Liver (tissue), 9 donors: ENCODE measurements around the gene ARFGAP1. TPM values are rescaled to one million over a fixed set of nuclear protein-coding genes. Genes with fewer than 3 reads are reported as not detected.

Experiments used
- DNase-seq: peaks from one replicate; pipeline ENCODE4 v3.0.0-alpha.2; 2017; ENCODE audit warnings: low spot score
- H3K27ac ChIP-seq, 2 donors: one replicate each; pipeline ENCODE4 v1.7.0; 2013; ENCODE audit warnings: inconsistent platforms in 2 of 2, low read length in 2 of 2, control low read depth in 1 of 2, low read depth in 1 of 2, mild to moderate bottlenecking in 1 of 2
- H3K27me3 ChIP-seq, 4 donors: one replicate each; pipeline versions ENCODE4 v1.6.1 to v1.7.0; 2013; ENCODE audit warnings: low read length in 3 of 4, inconsistent platforms in 1 of 4, mild to moderate bottlenecking in 1 of 4, moderate library complexity in 1 of 4; ENCODE audit not compliant: control insufficient read depth in 4 of 4, insufficient read depth in 4 of 4
- H3K36me3 ChIP-seq, 4 donors: one replicate each; pipeline versions ENCODE4 v1.6.1 to v1.7.0; 2013; ENCODE audit warnings: low read length in 3 of 4, mild to moderate bottlenecking in 3 of 4, low read depth in 1 of 4, moderate library complexity in 1 of 4; ENCODE audit not compliant: control insufficient read depth in 4 of 4, insufficient read depth in 3 of 4
- H3K4me1 ChIP-seq, 4 donors: one replicate each; pipeline versions ENCODE4 v1.6.1 to v1.7.0; 2013; ENCODE audit warnings: low read length in 3 of 4, mild to moderate bottlenecking in 3 of 4, moderate library complexity in 1 of 4; ENCODE audit not compliant: control insufficient read depth in 4 of 4, insufficient read depth in 4 of 4
- H3K4me3 ChIP-seq, 3 donors: one replicate each; pipeline versions ENCODE4 v1.6.1 to v1.7.0; 2013; ENCODE audit warnings: low read length in 3 of 3, control low read depth in 1 of 3, low read depth in 1 of 3, mild to moderate bottlenecking in 1 of 3
- H3K9ac ChIP-seq, 2 donors: one replicate each; pipeline ENCODE4 v1.7.0; 2013; ENCODE audit warnings: low read length in 2 of 2, mild to moderate bottlenecking in 2 of 2, moderate library complexity in 2 of 2, control low read depth in 1 of 2, low read depth in 1 of 2
- H3K9me3 ChIP-seq, 4 donors: one replicate each; pipeline versions ENCODE4 v1.6.1 to v1.7.0; 2013; ENCODE audit warnings: low read length in 3 of 4; ENCODE audit not compliant: control insufficient read depth in 4 of 4
- EGR1 ChIP-seq, 2 donors: IDR thresholded peaks; 2 replicates each; pipeline ENCODE4 v1.6.1; 2016 to 2018; ENCODE audit warnings: antibody characterized with exemption in 2 of 2, low read depth in 2 of 2
- FOXA1 ChIP-seq: IDR thresholded peaks from 2 replicates; pipeline ENCODE4 v1.6.1; 2016; ENCODE audit warnings: antibody characterized with exemption
- FOXA2 ChIP-seq: IDR thresholded peaks from 2 replicates; pipeline ENCODE4 v1.6.1; 2016; ENCODE audit warnings: antibody characterized with exemption
- GABPA ChIP-seq, 2 donors: IDR thresholded peaks in 1 of 2; conservative IDR thresholded peaks in 1 of 2; 2 replicates each; pipeline ENCODE4 v1.6.1; 2016; ENCODE audit warnings: antibody characterized with exemption in 2 of 2, mild to moderate bottlenecking in 1 of 2, moderate library complexity in 1 of 2
- HNF4A ChIP-seq, 2 donors: conservative IDR thresholded peaks; 2 replicates each; pipeline ENCODE4 v1.6.1; 2016; ENCODE audit warnings: antibody characterized with exemption in 2 of 2, mild to moderate bottlenecking in 2 of 2
- HNF4G ChIP-seq: IDR thresholded peaks from 2 replicates; pipeline ENCODE4 v1.6.1; 2016; ENCODE audit warnings: antibody characterized with exemption
- JUND ChIP-seq, 2 donors: IDR thresholded peaks; 2 replicates each; pipeline ENCODE4 v1.6.1; 2016; ENCODE audit warnings: antibody characterized with exemption in 2 of 2
- NR2F2 ChIP-seq: IDR thresholded peaks from 2 replicates; pipeline ENCODE4 v1.6.1; 2016; ENCODE audit warnings: antibody characterized with exemption
- RAD21 ChIP-seq, 2 donors: IDR thresholded peaks; 2 replicates each; pipeline ENCODE4 v1.6.1; 2016; ENCODE audit warnings: antibody characterized with exemption in 2 of 2, mild to moderate bottlenecking in 2 of 2
- REST ChIP-seq: IDR thresholded peaks from 2 replicates; pipeline ENCODE4 v1.6.1; 2016; ENCODE audit warnings: antibody characterized with exemption, mild to moderate bottlenecking
- RXRA ChIP-seq, 2 donors: IDR thresholded peaks; 2 replicates each; pipeline ENCODE4 v1.6.1; 2017 to 2018; ENCODE audit warnings: antibody characterized with exemption in 2 of 2, mild to moderate bottlenecking in 1 of 2
- SP1 ChIP-seq: IDR thresholded peaks from 2 replicates; pipeline ENCODE4 v1.6.1; 2018; ENCODE audit warnings: antibody characterized with exemption, mild to moderate bottlenecking
- TAF1 ChIP-seq: conservative IDR thresholded peaks from 2 replicates; pipeline ENCODE4 v1.6.1; 2016; ENCODE audit warnings: antibody characterized with exemption, mild to moderate bottlenecking
- ZBTB33 ChIP-seq: IDR thresholded peaks from 2 replicates; pipeline ENCODE4 v1.6.1; 2016; ENCODE audit warnings: antibody characterized with exemption
- WGBS: extraction: QIAGEN DNeasy Blood & Tissue Kit; methylation state at CpG from one replicate; pipeline ENCODE4 v1.1.7; 2013; 5-methylcytosine and 5-hydroxymethylcytosine counted together
- polyA plus RNA-seq, 2 donors: library from polyadenylated mRNA; stranded (reverse) in 1 of 2; unstranded in 1 of 2; fragments of 200-250 nt in 1 of 2; fragments of >200 nt in 1 of 2; fragmentation: Nextera tagmentation in 1 of 2; extraction: Ambion mirVana in 1 of 2; gene quantifications; one replicate each; pipeline versions ENCODE4 v1.2.1 to v1.2.3, GENCODE V29; 2013 to 2015
- total RNA-seq, 2 donors: library from RNA; depleted of rRNA; stranded (reverse); fragments of >200 nt; gene quantifications; one replicate each; pipeline ENCODE4 v1.2.3, GENCODE V29; 2014
- TF ChIP-seq, protein P1 (sequence below): fragments of 150-350 bp; IDR thresholded peaks from 2 replicates; pipeline ENCODE4 v1.5.1; 2017; ENCODE audit warnings: improper control_type of control experiment, low read depth, low read length; ENCODE audit not compliant: missing input control
- TF ChIP-seq, protein P2 (sequence below): IDR thresholded peaks from 2 replicates; pipeline ENCODE4 v1.6.1; 2016; ENCODE audit warnings: antibody characterized with exemption
- donor health status: healthy.
- donor health status: healthy.
- donor health status: healthy.
- donor health status: healthy.
- donor health status: healthy.

The ARFGAP1 gene
- total and polyA plus RNA-seq, 4 donors, result 11.2 to 29.7 (median 21.8) TPM

- TF ChIP-seq, protein P1, sequence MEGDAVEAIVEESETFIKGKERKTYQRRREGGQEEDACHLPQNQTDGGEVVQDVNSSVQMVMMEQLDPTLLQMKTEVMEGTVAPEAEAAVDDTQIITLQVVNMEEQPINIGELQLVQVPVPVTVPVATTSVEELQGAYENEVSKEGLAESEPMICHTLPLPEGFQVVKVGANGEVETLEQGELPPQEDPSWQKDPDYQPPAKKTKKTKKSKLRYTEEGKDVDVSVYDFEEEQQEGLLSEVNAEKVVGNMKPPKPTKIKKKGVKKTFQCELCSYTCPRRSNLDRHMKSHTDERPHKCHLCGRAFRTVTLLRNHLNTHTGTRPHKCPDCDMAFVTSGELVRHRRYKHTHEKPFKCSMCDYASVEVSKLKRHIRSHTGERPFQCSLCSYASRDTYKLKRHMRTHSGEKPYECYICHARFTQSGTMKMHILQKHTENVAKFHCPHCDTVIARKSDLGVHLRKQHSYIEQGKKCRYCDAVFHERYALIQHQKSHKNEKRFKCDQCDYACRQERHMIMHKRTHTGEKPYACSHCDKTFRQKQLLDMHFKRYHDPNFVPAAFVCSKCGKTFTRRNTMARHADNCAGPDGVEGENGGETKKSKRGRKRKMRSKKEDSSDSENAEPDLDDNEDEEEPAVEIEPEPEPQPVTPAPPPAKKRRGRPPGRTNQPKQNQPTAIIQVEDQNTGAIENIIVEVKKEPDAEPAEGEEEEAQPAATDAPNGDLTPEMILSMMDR, result no peak
- no peak for TF ChIP-seq FOXA2
- no peak for TF ChIP-seq FOXA1
- TF ChIP-seq RXRA (IDR thresholded peaks at IDR 0.05), result no peak
- no peak for TF ChIP-seq RAD21 (IDR thresholded peaks at IDR 0.05)
- TF ChIP-seq HNF4A (conservative IDR thresholded peaks at IDR 0.05), result no peak
- no peak for TF ChIP-seq JUND (IDR thresholded peaks at IDR 0.05)
Measured at GRCh38 chr20:63318391-63319163, 46.0 kb downstream of the ARFGAP1 start (continued).

DNA sequence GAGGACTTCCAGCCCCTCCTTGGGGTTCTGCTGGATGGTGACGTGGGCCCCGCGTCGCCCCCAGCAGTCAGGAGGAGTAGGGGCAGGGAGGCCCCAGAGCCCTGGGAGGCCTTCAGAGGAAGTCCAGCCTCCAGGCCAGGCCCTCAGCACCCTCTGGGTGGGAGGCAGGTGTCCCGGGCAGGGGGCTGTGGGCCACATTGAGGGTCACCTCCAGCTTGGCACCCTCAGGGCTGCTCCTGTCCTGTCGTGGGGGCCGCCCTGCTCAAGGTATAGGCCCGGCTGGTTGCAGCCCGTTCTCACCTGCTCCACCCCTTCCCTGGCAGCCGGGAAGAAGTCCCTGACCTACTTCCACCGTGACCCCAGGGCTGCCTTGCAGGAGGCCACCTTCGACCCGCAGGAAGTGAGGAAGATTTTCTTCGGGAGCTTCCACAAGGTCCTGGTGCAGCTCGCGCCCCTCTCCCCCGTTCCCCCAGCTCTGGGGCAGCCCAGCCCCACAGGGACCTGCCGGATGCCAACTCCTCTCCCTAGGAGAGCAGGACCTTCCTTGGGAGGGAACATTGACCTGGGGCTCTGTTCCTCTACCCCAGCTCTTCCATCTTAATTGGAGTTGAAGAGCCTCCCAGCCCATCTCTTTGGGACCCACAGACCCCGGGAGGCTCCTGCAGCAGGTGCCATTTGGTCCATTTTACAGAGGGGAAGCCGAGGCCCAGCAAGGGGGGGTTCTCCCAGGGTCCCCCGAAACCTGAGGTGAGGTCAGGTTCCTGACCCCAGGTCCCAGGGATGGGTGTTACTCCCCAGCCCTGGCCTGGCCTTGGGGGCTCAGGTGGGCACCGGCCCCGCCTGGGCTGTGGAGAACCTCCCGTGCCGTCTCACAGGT lies 46.8 kb downstream of the ARFGAP1 start:
- Histone ChIP-seq H3K9ac (no peak overlapping the region), H3K9me3 (no peaks in the 10 kb centered on the region), H3K27ac (no peak overlapping the region), H3K4me1 (no peaks in the 10 kb centered on the region), H3K4me3 (no peak overlapping the region), H3K36me3 (no peaks in the 10 kb centered on the region), H3K27me3 (no peaks in the 10 kb centered on the region)
- DNase-seq, result no peak
- 75% methylated on average over 25 of the region's 25 CpGs for WGBS
- TF ChIP-seq, protein P2, sequence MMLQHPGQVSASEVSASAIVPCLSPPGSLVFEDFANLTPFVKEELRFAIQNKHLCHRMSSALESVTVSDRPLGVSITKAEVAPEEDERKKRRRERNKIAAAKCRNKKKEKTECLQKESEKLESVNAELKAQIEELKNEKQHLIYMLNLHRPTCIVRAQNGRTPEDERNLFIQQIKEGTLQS, result no peak
- TF ChIP-seq NR2F2 (no peak), RAD21 (IDR thresholded peaks at IDR 0.05) (no peak), JUND (IDR thresholded peaks at IDR 0.05) (no peak), RXRA (IDR thresholded peaks at IDR 0.05) (no peak), REST (no peak), SP1 (no peak)

DNA sequence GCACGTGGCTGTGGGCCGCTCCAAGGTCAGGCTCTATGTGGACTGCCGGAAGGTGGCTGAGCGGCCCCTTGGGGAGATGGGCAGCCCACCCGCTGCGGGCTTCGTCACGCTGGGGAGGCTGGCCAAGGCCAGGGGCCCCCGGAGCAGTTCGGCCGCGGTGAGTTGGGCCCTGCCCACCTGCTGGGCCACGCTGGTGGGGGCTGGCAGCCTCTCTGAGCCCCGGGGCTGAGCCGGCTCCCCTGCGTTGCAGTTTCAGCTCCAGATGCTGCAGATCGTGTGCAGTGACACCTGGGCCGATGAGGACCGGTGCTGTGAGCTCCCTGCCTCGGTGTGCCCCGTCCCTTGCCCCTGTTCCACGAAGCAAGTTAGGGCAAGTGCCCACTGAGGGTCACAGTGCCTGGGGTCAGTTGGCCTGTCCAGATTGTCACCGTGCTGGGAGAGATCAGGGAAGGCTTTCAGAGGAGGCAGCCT lies 47.5 kb downstream of the ARFGAP1 start:
- H3K27ac ChIP-seq, result no peak overlapping the region
- H3K4me3 ChIP-seq, result no peak overlapping the region
- no peaks in the 10 kb centered on the region for H3K27me3 ChIP-seq
- no peak overlapping the region for H3K9ac ChIP-seq
- 88% methylated on average over 23 of the region's 23 CpGs for whole genome bisulfite sequencing
- DNase-seq, result no peak
- H3K4me1 ChIP-seq, result no peaks in the 10 kb centered on the region
- H3K36me3 ChIP-seq, result no peaks in the 10 kb centered on the region
- no peaks in the 10 kb centered on the region for H3K9me3 ChIP-seq
- TF ChIP-seq JUND (IDR thresholded peaks at IDR 0.05), result no peak
- TF ChIP-seq FOXA1, result no peak
- TF ChIP-seq FOXA2, result no peak
- no peak for TF ChIP-seq TAF1
- no peak for TF ChIP-seq RXRA (IDR thresholded peaks at IDR 0.05)
- TF ChIP-seq EGR1 (IDR thresholded peaks at IDR 0.05; ENCODE audit: low read depth in 2 of 2), result no peak
- TF ChIP-seq HNF4G, result no peak
- TF ChIP-seq RAD21 (IDR thresholded peaks at IDR 0.05), result no peak
- no peak for TF ChIP-seq NR2F2
- no peak for TF ChIP-seq HNF4A (conservative IDR thresholded peaks at IDR 0.05)
- no peak for TF ChIP-seq SP1
- no peak for TF ChIP-seq ZBTB33
- TF ChIP-seq, protein P2, result no peak
- TF ChIP-seq GABPA (IDR thresholded peaks at IDR 0.05 in 1 of 2, conservative IDR thresholded peaks at IDR 0.05 in 1 of 2), result no peak
